A172 (cell line): Measurements from ENCODE around the gene PRDM2. TPM values are rescaled to one million over a fixed set of nuclear protein-coding genes. Genes with fewer than 3 reads are reported as not detected.
"Not testable (repeated sequence)": the region's sequence is repeated elsewhere in the genome, so short reads cannot be mapped to it uniquely, and the experiment has no call there.

ENCODE experiments used
- DNase-seq: peaks from one replicate; pipeline ENCODE4 v3.0.0-alpha.2; 2015; ENCODE audit warnings: low spot score
- total RNA-seq: library from RNA; depleted of rRNA; stranded (reverse); fragments of >200 nt; shearing (Covaris generic); gene quantifications from 2 replicates; pipeline ENCODE4 v1.2.3, GENCODE V29; 2014; rRNA removed

Gene PRDM2, protein sequence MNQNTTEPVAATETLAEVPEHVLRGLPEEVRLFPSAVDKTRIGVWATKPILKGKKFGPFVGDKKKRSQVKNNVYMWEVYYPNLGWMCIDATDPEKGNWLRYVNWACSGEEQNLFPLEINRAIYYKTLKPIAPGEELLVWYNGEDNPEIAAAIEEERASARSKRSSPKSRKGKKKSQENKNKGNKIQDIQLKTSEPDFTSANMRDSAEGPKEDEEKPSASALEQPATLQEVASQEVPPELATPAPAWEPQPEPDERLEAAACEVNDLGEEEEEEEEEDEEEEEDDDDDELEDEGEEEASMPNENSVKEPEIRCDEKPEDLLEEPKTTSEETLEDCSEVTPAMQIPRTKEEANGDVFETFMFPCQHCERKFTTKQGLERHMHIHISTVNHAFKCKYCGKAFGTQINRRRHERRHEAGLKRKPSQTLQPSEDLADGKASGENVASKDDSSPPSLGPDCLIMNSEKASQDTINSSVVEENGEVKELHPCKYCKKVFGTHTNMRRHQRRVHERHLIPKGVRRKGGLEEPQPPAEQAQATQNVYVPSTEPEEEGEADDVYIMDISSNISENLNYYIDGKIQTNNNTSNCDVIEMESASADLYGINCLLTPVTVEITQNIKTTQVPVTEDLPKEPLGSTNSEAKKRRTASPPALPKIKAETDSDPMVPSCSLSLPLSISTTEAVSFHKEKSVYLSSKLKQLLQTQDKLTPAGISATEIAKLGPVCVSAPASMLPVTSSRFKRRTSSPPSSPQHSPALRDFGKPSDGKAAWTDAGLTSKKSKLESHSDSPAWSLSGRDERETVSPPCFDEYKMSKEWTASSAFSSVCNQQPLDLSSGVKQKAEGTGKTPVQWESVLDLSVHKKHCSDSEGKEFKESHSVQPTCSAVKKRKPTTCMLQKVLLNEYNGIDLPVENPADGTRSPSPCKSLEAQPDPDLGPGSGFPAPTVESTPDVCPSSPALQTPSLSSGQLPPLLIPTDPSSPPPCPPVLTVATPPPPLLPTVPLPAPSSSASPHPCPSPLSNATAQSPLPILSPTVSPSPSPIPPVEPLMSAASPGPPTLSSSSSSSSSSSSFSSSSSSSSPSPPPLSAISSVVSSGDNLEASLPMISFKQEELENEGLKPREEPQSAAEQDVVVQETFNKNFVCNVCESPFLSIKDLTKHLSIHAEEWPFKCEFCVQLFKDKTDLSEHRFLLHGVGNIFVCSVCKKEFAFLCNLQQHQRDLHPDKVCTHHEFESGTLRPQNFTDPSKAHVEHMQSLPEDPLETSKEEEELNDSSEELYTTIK (N-terminal part only)
- total RNA-seq = 2.5 and 3.6 TPM in 2 replicates

DNA sequence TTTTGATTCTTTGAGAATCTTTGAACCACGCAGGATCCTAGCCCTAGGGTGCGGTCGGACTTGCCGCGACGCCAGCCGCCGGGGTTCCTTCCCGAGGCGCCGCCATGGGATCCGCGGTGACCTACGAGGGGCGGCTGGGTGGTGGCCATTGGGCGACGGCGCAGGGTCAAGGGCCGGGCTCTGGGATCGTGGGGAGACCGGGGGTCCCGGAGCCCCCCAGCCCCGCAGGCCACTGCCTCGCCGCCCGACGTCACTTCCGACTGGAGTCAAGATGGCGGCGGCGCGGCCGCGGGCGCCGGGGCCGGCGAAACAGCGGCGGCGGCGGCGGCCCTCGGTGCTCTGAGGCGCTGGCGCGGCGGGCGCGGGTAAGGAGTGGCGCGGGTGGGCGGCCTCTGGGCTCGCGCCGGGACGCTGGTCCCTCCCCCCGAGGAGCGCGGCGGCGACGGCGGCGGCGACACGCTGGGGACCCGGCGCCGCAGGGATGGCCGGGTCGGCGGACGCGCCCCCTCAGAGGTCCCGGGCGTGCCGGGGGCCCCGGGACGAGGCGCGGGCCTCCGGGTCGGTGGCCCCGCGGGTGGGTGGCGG, at the start of gene PRDM2:
Gene PRDM2 (plus strand): TSS at position 253 of the 585 bp plus-strand sequence. CDS start 15,418 bp downstream, outside the sequence.
- DNase-seq = no peak

DNA sequence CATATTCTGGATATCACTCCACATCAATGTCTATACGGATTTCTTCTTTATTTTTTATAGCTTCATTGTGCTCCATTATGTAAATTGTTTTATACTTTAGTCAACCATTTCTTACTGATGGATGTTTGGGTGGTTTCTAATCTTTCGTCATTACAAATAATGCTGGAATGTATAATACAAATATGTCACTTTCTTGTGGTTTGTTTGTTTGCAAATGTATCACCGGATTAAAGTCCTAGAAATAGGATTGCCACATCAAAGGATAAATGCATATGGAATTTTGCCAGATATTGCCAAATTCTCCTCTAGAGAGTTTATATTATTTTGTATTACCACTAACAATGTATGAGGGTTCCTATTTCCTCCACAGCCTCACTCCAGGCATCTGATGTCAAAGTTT, 48.7 kb upstream of the PRDM2 start:
- DNase-seq = no peak

DNA sequence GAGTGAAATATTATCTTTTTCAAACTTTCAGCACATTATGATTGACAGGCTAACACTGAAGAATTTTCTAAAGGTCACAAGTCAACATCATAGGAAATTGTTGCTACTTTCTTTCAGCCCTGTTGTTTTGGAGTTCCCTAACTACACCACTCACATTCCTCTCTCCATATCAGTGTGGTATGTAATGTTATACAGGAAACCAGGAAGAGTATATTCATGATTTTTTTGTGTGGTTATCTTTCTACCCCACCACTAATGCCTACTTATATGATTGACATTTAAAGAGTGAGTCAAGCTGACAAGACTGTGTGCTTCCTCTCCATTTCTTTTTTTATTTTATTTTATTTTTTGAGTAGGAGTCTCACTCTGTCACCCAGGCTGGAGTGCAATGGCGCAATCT, 47.8 kb upstream of the PRDM2 start:
- no peak for DNase-seq

DNA sequence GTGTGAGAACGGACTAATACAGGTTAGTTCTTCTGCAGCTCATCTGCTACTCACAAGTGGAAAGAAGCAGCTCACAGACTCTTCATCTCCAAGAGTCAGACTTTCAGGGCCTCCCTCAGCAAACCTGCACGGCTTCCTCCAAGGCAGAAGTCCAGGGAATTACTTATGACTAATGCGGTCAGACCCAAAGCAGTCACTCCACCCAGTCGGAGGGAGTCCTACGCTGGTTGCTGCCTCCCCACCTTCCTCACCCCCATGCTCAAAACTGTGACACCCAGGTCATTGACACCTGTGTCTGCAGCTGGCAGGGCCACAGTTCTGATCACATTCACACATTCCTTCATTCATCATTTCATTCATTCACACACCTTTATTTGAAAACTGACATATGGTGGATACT, 38.4 kb upstream of the PRDM2 start:
- peak; percentile 33 for DNase-seq

DNA sequence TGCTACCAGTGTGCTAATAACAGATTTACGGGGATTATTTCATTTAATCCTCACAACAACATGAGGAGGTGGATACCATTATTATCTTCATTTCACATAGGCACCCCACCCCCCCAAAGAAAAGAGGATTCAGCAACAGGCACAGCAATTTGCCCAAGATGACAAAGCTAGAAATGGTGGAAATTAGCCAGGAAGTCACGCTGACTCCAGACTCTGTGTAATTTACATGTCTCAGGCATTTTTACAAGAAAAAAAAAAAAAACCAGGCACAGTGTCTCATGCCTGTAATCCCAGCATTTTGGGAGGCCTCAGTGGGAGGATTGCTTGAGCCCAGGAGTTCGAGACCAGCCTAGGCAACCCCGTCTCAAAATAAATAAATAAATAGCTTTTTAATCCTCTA, 37.5 kb upstream of the PRDM2 start:
- no peak for DNase-seq

DNA sequence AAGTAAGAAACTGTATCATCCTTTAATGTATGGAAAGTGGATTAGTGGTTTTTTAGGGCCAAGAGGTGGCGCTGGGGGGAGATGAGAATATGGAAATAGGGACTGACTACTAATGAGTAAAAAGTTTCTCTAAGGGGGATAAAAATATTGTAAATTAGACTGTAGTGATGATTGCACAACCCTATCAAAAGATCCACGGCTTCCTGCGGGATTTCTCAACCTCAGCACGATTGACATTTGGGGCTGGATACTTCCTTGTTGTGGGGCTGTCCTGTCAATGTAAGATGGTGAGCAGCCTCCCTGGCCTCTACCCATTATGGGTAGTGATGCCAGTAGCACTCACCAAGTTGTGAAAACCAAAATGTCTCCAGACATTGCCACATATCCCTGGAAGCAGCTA, 36.0 kb upstream of the PRDM2 start:
- no peak for DNase-seq

DNA sequence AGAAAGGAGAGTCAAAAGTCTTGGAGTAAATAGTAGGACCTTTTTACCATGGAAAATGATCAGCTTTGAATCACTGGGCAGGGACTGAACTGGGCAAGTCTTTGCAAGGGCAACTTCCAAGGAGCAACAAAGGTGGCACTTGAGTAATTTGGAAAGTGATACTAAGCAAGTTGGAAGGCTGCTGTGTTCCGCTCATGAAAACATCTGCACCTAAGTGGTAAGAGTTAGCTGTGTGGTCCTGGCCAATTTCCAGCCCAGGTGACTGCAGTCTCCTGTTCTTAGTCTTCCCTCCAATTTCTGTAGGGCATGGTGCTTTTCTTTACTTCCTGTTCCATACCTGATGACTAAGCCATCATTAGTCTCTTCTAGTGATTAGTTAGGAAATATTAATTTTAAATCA, 35.5 kb upstream of the PRDM2 start:
- no peak for DNase-seq

DNA sequence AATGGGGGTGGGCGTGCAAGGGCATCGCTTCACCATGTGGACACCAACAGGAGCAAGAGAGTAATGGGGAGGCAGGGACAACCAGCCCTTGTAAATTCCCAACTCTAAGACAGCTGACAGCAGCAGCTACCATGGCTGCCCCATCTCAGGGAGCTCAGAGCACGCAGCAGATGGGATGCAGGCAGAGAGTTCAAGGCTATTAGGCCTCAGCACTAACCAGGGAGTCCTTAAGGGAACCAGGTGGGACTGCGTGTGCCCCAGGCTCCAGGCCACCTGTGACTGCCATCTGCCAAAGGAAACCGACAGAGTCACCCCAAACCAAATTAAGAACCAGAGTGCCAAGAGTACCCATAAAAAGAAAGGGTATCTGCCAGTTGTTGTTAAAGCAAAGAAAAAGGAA, 33.7 kb upstream of the PRDM2 start:
- no peak for DNase-seq

DNA sequence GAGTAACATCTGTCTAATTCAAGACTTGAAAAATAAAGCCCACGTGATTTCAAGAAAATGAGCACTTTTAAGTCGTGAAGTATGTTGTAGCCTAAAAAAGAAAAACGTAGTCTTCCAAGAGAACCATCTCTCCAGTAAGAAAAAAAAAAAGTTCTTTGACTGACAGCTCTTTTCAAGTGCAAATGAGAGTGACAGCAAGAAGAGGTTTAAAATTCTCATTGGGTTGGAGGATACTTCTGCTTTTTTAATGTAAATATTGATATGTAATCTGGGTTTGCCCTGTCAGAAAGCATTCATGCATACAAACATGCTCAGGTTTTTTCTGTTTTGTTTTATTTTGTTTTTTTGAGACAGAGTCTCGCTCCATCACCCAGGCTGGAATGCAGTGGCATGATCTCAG, 32.3 kb upstream of the PRDM2 start:
- DNase-seq = no peak

DNA sequence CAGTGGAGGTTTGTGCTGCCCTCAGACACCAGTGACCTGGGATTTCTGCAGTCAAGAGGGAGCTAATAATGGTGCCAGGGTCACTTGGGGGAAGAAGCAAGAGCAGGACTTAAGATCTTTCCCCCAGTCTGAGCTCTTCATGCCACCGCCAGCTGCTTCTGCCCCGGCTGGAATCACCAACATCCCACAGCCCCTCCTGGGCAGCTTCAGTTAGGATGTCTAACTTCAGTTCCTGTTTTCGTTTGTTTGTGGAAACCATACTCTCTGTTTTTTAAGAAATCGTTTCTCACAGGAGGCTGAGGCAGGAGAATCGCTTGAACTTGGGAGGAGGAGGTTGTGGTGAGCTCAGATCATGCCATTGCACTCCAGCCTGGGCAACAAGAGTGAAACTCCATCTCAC, 25.6 kb upstream of the PRDM2 start:
- no peak for DNase-seq

DNA sequence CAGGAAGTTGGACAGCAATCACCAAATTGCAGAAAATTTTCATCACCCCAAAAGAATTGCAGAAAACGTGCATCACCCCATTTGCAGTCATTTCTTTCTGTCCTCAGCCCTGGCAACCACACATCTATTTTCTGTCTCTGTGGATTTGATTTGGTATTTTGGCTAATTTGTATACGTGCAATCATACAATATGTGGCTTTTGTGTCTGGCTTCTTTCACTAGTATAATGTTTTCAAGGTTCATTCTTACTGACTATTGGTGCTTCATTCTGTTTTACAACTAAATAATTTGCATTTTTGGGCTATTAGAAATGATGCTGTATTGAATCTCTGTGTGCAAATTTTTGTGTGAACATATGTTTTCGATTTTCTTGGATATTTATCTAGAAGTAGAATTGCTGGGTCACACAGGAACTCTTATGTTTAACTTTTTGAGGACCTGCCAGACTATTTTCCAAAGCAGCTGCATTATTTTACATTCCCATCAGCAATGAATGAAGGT, 24.8 kb upstream of the PRDM2 start:
- DNase-seq = no peak

DNA sequence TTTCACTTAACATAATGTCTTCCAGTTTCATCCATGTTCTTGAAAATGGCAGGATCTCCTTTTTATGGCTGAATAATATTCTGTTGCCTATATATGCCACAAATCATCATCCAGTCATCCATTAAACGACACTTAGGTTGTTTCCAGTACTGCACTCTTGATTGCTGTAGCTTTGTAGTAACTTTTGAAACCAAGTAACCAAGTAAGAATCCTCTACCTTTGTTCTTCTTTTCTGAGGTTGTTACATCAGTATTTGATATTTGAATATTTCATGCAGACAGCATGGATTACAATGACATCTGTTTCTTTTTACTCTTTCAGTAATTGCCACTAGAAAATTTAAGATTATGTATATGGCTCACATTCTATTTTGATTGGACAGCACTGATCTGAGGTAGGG, 22.1 kb upstream of the PRDM2 start:
- no peak for DNase-seq

DNA sequence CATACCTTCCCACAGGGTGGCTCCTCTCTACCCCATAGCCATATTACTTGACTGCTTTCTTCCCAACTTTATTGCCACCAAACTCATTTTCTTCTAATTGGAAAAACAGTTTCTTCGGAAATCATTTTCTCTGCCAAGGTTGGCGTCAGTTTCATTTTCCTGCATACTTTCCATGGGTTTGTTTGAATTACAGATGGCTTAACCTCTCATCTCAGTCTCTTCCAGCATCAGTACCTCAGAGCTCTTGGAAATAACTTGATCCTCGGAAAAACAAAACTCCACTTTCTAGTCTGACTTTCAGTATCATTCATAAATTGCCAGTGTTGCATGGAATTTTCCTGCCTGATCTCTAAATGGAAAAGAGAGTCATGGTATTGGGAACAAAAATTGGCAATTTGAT, 20.3 kb upstream of the PRDM2 start:
- DNase-seq = no peak

DNA sequence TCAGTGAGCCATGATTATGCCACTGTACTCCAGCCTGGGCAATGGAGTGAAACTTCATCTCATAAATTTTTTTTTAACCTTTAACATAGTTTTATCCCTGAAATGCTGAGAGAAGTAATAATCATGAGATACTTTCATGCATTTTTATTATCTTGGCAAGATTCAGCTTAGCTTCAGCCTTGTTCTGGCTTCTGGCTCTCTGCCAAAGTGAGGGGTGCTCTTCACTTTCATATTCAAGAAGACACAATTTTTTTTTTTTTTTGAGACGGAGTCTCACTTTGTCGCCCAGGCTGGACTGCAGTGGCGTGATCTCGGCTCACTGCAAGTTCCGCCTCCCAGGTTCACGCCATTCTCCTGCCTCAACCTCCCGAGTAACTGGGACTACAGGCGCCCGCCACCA, 19.4 kb upstream of the PRDM2 start:
- DNase-seq = not testable (repeated sequence)

DNA sequence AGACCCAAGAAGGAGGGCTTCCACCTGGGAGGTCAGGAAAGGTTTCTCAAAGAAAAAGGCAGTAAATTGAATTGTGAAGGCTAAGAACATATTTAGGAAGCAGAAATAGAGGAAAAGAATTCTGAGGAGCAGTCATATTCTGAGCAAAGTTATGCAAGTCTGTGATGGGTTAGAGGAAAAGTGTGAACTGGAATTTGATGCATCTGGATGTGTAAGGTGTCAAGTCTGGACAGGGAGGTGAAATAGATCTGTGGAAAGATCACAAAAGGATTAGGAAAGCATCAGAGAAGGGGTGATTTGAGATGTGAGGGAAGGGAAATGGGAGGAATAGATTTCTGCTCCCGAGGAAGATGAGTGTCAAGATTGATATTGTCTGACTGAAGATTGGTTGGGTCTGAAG, 18.1 kb upstream of the PRDM2 start:
- DNase-seq = no peak

DNA sequence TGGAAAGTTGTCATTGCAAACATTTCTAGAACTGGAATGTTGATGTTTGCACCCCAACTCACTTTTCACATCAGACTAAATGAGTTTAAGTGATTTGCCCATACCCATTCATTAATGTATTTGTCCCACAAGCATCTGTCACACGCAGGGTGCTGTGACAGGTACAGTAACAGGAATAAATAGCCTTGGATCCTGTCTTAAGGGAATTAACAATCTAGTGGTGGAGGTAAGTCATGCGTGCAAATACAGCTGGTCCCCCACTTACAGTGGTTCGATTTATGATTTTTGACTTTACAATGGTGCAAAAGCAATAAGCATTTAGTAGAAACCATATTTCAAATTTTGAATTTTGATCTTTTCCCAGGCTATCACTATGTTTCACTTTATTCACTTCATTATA, 17.5 kb upstream of the PRDM2 start:
- no peak for DNase-seq

DNA sequence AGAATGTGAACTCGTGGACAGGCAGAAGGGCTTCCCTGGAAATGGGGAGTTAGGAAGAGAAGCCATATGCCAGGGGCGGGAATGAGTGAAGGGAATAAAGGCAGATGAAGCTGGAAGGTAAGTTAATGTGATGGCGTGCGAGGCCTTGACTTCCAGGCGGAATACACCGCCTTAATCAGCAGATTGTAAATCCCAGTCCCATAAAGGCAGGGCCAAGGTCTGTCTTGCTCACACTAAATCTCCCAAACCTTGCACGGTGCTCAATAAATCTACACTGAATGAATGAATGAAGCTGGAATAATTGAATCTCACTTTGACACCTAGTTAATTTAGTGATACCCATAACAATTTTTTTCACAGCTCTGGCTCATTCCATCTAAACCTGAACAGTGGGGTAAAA, 16.8 kb upstream of the PRDM2 start:
- DNase-seq = no peak

DNA sequence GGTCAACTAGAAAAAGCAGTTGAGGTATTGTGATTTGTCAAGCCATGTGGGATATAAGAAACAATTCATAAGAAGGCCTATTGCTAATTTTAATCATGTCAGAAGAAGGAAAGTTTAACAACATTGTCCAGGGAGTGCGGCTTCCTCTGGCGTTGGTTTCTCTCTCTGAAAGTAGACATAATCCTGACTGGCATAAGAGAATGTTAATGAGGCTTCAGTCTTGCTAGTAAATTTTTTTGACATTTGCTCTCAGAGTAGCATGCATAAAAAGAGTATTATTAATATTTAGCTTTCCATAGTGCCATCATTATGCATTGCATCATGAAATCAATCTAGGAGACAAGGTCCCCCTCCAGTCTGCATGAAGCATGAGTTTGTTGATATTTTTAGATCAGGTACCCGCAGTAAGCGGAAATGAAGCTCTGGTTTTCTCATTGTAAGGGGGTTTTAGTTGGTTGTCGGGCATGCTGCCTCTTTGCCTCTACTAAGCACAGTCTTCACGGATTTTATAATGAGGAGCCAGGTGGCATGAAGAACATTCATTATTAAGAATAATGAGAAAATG, 12.8 kb upstream of the PRDM2 start:
- no peak for DNase-seq

DNA sequence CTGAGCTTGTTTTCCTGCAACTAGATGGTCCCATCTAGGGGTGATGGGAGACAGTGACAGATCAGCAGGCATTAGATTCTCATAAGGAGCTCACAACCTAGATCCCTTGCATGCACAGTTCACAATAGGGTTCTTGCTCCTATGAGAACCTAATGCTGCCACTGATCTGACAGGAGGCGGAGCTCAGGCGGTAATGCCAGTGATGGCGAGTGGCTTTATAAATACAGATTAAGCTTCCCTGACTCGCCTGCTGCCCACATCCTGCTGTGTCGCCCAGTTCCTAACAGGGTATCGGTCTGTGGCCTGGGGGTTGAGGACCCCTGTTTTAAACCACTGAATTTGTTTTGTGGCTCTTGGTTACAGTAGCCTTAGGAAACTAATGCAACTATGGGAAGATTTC, 6.9 kb upstream of the PRDM2 start:
- DNase-seq = not testable (repeated sequence)

DNA sequence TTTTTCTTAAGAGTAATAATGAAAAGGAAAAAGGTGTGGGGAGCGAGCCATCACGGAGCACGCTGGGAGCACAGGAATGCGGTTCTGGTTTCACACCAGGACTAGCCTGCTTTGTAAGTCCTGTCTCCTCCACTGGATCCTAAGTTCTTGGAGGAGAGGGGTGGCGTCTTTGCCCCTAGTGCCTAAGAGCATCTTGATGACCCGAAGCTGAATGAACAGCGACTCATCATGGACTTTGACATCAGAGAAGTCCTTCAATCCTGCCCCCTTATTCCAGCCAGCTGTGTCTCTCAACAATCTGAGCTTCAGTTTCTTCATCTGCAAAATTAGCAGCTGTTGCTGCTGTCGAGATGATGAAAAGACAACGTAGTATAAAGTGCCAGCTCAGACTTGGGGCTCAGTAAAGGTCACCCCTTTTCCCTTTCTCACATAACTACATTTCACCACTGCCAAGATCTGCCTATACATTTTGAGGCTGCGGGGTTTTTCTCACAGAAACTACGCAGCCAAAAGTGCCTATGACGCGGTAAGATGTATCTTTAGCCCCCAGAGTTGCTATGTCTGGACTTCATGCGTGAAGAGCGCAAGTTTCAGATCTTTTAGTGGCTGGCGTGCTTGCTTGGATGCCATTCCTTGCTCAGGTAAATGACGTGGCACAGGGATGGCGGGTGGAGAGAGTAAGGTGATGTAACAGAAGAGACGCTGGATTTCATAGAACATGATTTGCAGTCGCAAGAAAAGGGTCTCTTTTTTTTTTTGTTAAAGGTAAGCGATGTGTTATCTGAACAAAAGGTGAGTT, 4.9 kb upstream of the PRDM2 start:
- DNase-seq = no peak
